Neutrophil (primary cell): ENCODE measurements around the gene RPF1.

Experiments used
- H3K27ac ChIP-seq: fragments of 200-600 bp; sonication (generic); 2 replicates; pipeline ENCODE4 v1.5.1; 2016; ENCODE audit warnings: mild to moderate bottlenecking, moderate library complexity
- H3K27me3 ChIP-seq: fragments of 200-600 bp; sonication (generic); 2 replicates; pipeline ENCODE4 v1.6.0; 2016; ENCODE audit warnings: mild to moderate bottlenecking
- H3K36me3 ChIP-seq: fragments of 200-600 bp; sonication (generic); 2 replicates; pipeline ENCODE4 v1.5.1; 2017
- H3K4me1 ChIP-seq, 2 experiments: fragments of 200-600 bp in 1 of 2; sonication (generic) in 1 of 2; 1 replicate in 1 of 2; 2 replicates in 1 of 2; pipeline versions ENCODE4 v1.5.1 to v1.6.1; 2013 to 2016; ENCODE audit warnings: low read depth in 1 of 2, low read length in 1 of 2, mild to moderate bottlenecking in 1 of 2, moderate library complexity in 1 of 2; ENCODE audit not compliant: control insufficient read depth in 1 of 2, insufficient read depth in 1 of 2
- H3K4me3 ChIP-seq, 2 experiments: fragments of 200-600 bp in 1 of 2; sonication (generic) in 1 of 2; 1 replicate in 1 of 2; 2 replicates in 1 of 2; pipeline ENCODE4 v1.5.1; 2013 to 2016; ENCODE audit warnings: low read depth in 1 of 2, low read length in 1 of 2, mild to moderate bottlenecking in 1 of 2, moderate library complexity in 1 of 2
- H3K9me3 ChIP-seq: fragments of 200-600 bp; sonication (generic); 2 replicates; pipeline ENCODE4 v1.5.1; 2016
- CTCF ChIP-seq: fragments of 200-600 bp; sonication (generic); IDR thresholded peaks from 2 replicates; pipeline ENCODE4 v1.5.1; 2016; ENCODE audit warnings: antibody characterized with exemption

RPF1 gene

GRCh38 chr1:84497631-84498275 is 18.7 kb downstream of the RPF1 start:
- H3K4me1 ChIP-seq, result peaks cover 0 to 4% of the 10 kb centered on the region in 2 experiments
- peaks cover 71% of the 10 kb centered on the region for H3K36me3 ChIP-seq
- peak overlapping the region; percentile 16 for H3K27ac ChIP-seq
- H3K4me3 ChIP-seq, result no peak overlapping the region
- no peaks in the 10 kb centered on the region for H3K9me3 ChIP-seq
- H3K27me3 ChIP-seq, result no peaks in the 10 kb centered on the region
- no peak for TF ChIP-seq CTCF

GRCh38 chr1:84502927-84503326 is 23.9 kb downstream of the RPF1 start:
- no peaks in the 10 kb centered on the region for H3K27me3 ChIP-seq
- H3K4me3 ChIP-seq, result no peak overlapping the region
- H3K9me3 ChIP-seq, result no peaks in the 10 kb centered on the region
- peaks cover 39% of the 10 kb centered on the region for H3K36me3 ChIP-seq
- H3K4me1 ChIP-seq, result peaks cover 33 to 39% of the 10 kb centered on the region in 2 experiments
- no peak overlapping the region for H3K27ac ChIP-seq
- TF ChIP-seq CTCF, result no peak

DNA sequence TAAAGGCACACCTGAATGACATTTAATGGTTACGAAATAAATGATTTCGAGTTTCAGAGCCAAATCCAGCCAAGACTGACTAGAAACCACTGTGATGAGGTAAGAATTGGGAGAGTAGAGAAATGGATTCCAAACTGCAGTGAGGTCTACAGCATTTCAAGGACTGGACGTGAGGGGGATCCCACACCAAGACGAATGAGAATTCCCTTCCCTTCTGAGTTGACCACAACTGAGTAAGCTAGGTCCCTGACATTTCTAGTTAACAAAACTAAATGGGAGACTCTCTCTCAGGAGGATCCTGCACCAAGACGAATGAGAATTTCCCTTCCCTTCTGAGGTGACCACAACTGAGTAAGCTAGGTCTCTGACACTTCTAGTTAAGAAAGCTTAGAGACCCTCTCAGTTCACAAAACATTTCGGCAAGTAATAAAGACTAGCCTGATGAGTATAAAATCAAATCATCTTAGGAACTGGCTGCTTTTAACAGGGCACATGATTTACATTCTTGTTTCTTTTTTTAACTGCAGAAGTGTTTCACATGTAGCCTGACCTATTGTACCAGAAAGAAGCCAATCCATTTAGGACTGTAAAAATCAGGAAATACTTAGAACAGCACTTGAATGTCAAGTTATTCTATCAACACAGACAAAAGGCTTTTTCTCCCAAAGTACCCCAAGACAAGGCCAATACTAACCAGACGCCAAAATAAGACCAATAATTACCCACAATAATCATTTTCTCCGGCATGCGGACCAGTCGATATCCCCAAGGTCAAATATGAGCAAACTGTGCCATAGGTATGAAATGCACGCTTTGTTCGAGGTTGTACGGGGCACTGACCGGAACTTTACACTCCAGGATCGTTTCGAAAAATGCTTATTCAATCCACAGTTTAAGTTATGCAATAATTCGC is 25.8 kb downstream of the RPF1 start:
- TF ChIP-seq CTCF, result no peak
- Histone ChIP-seq H3K9me3 (no peaks in the 10 kb centered on the region), H3K27me3 (no peaks in the 10 kb centered on the region), H3K4me3 (peak overlapping the region; percentile 82 to 94), H3K4me1 (peaks cover 33 to 39% of the 10 kb centered on the region in 2 experiments), H3K36me3 (peaks cover 20% of the 10 kb centered on the region), H3K27ac (peak overlapping the region; percentile 98)

DNA sequence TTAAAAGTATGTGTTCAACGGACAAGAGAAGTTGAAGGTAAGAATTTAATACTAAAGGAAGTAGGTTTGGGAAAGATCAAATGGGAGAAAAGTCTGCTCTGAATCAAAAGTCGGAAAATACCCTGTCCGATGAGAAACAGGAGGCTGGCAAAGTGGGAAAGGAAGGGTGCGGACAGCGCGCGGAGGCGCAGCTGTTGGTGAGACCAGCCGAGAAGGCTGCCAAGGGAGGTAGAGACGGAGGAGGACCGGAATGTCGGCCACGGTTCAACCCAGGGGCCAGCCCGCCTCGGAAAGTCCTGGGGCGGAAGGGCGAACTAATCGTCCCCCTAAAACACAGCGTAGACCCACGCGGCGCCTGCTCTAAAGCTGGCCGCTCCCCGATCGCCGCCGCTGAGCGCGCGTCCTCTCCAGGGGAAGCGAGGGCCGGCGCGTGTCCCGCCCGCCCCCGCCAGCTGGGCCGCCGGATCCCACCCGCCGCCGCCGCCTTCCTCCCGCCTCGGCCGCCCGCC is 26.5 kb downstream of the RPF1 start:
- TF ChIP-seq CTCF, result no peak
- peak overlapping the region; percentile 98 for H3K27ac ChIP-seq
- H3K4me3 ChIP-seq, result peak overlapping the region; percentile 82 to 94
- peaks cover 15% of the 10 kb centered on the region for H3K36me3 ChIP-seq
- no peaks in the 10 kb centered on the region for H3K27me3 ChIP-seq
- no peaks in the 10 kb centered on the region for H3K9me3 ChIP-seq
- H3K4me1 ChIP-seq, result peaks cover 33 to 39% of the 10 kb centered on the region in 2 experiments

GRCh38 chr1:84506002-84506728 is 27.1 kb downstream of the RPF1 start, which contains the start of the genes GNG5 and SPATA1:
TSS of gene GNG5 (minus strand) at chr1:84506581. CDS start at chr1:84506091, 490 bp downstream.
TSS of gene SPATA1 (plus strand) at chr1:84506386. CDS start at chr1:84516360, 9,974 bp downstream.
- peaks cover 33 to 39% of the 10 kb centered on the region in 2 experiments for H3K4me1 ChIP-seq
- H3K4me3 ChIP-seq, result peak within 1 kb of the TSS; percentile 82 to 94
- no peaks in the 10 kb centered on the region for H3K27me3 ChIP-seq
- no peak for TF ChIP-seq CTCF
- peak within 1 kb of the TSS; percentile 98 for H3K27ac ChIP-seq
- peaks cover 9% of the 10 kb centered on the region for H3K36me3 ChIP-seq
- no peaks in the 10 kb centered on the region for H3K9me3 ChIP-seq
